Sigmoid colon (tissue), 7 donors: Measurements from ENCODE around the gene RASD2. TPM values are rescaled to one million over a fixed set of nuclear protein-coding genes. Genes with fewer than 3 reads are reported as not detected.

ENCODE experiments used
- DNase-seq: peaks from one replicate; pipeline ENCODE4 v3.0.0-alpha.2; 2019
- H3K27ac ChIP-seq, 4 donors: fragments of 200-600 bp; sonication (generic); one replicate each; pipeline ENCODE4 v1.5.1; 2016 to 2019; ENCODE audit warnings: mild to moderate bottlenecking in 1 of 4
- H3K27me3 ChIP-seq, 3 donors: fragments of 200-600 bp; sonication (generic); one replicate each; pipeline ENCODE4 v1.5.1; 2019; ENCODE audit warnings: mild to moderate bottlenecking in 1 of 3
- H3K36me3 ChIP-seq, 4 donors: fragments of 200-600 bp; sonication (generic); one replicate each; pipeline ENCODE4 v1.5.1; 2016 to 2019
- H3K4me1 ChIP-seq, 4 donors: fragments of 200-600 bp; sonication (generic); one replicate each; pipeline ENCODE4 v1.5.1; 2017 to 2019
- H3K4me3 ChIP-seq, 4 donors: fragments of 200-600 bp; sonication (generic); one replicate each; pipeline ENCODE4 v1.5.1; 2017 to 2019; ENCODE audit warnings: mild to moderate bottlenecking in 2 of 4, moderate library complexity in 1 of 4
- H3K9me3 ChIP-seq, 4 donors: fragments of 200-600 bp in 3 of 4; sonication (generic) in 3 of 4; one replicate each; pipeline versions ENCODE4 v1.5.1 to v1.6.1; 2013 to 2019
- EP300 ChIP-seq, 4 donors: sonication (generic); formaldehyde crosslinking; IDR thresholded peaks; one replicate each; pipeline ENCODE4 v1.6.1; 2017; ENCODE audit warnings: antibody characterized with exemption in 4 of 4
- POLR2A ChIP-seq, 2 donors: fragments of 450-650 bp; IDR thresholded peaks; one replicate each; pipeline ENCODE4 v1.6.1; 2016; ENCODE audit warnings: antibody characterized with exemption in 2 of 2, mild to moderate bottlenecking in 2 of 2, moderate library complexity in 2 of 2
- POLR2AphosphoS5 ChIP-seq, 4 donors: sonication (generic); formaldehyde crosslinking; IDR thresholded peaks; one replicate each; pipeline ENCODE4 v1.6.1; 2017; ENCODE audit warnings: antibody characterized with exemption in 4 of 4
- WGBS, 2 donors: extraction: QIAGEN DNeasy Blood & Tissue Kit; methylation state at CpG; one replicate each; pipeline ENCODE4 v1.1.7; 2013; 5-methylcytosine and 5-hydroxymethylcytosine counted together
- intact Hi-C: fragments of 100-400 bp; cut with DNase I; formaldehyde crosslinking; loops from one replicate; pipeline ENCODE4 v1.15.1; 2023
- polyA plus RNA-seq, 3 donors: library from polyadenylated mRNA; stranded (reverse); fragments of 200-250 nt; gene quantifications; one replicate each; pipeline ENCODE4 v1.2.3, GENCODE V29; 2013
- total RNA-seq, 4 donors: library from RNA; depleted of rRNA; stranded (reverse); fragments of >200 nt; gene quantifications; one replicate each; pipeline ENCODE4 v1.1.0, GENCODE V29; 2016
- TF ChIP-seq, protein P1 (sequence below), 4 experiments: fragments of 450-650 bp in 3 of 4; fragments of 200-600 bp in 1 of 4; IDR thresholded peaks; one replicate each; pipeline ENCODE4 v1.5.1; 2016 to 2019; ENCODE audit warnings: antibody characterized with exemption in 4 of 4, mild to moderate bottlenecking in 3 of 4, moderate library complexity in 2 of 4
- donor health status: healthy with polysubstance abuse.
- donor health status: Bipolar disorder and iron deficiency.
- donor health status: healthy.

Gene RASD2
- total and polyA plus RNA-seq, 7 donors, result 6.6 to 22.8 (median 12.0) TPM

DNA sequence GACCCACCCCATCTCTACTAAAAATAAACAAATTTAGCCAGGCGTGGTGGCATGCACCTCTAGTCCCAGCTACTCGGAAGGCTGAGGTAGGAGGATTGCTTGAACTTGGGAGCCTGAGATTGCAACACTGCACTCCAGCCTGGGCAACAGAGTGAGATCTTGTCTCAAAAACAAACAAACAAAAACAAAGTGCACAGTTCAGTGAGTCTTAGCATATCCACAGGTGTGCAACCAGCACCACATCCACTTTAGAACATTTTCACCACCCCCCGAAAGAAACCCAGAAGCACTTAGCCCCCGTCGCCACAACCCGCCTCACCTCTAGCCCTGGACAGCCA is 49.1 kb downstream of the RASD2 start:
- Histone ChIP-seq H3K4me3 (no peak overlapping the region), H3K9me3 (no peaks in the 10 kb centered on the region), H3K27ac (peak overlapping the region in 3 of 4 donors; percentile 48 to 74 (median 73)), H3K4me1 (peaks cover 0 to 66% (median 48%) of the 10 kb centered on the region in 4 donors), H3K27me3 (no peaks in the 10 kb centered on the region), H3K36me3 (no peaks in the 10 kb centered on the region)
- no peak for DNase-seq
- 75 to 81% methylated on average over 6 of the region's 6 CpGs for WGBS, 2 donors
- no peak for TF ChIP-seq EP300 (IDR thresholded peaks at IDR 0.05)
- intact Hi-C loops, result no loop called here

DNA sequence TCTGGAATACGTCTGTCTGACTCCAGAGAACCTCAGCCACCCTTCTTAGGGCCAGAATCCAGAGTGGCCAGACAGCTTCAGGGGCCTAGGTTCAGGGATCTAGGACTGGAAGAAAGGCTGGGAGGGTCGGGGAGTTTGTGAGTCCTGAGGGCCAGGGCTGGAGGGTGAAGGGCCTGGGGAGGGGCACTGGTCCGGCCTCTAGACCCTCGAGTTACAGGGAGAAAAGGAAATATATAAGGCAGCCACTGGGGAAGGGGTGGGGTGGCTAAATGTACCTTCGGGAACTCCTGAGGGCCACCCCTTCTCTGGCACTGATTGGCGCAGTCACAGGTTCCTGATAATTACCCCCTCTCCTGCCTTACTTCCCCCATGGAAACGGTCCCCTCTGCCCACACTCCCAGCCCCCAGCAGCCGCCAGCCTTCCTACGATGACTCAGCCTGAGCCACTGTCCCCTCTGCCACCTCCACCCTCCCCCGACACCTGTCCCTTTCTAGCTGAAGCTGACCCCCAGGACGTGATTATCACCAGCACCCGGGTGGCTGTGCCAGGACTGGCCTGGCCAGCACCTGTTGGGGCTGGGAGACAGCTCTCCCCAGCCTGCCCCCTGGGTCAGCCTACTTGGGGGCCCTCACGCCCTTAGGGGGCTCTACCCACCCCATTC is 50.1 kb downstream of the RASD2 start:
- H3K4me1 ChIP-seq, result peaks cover 0 to 70% (median 50%) of the 10 kb centered on the region in 4 donors
- H3K27ac ChIP-seq, result peak overlapping the region in 3 of 4 donors; percentile 4 to 86 (median 29)
- TF ChIP-seq POLR2AphosphoS5 (IDR thresholded peaks at IDR 0.05), result no peak
- TF ChIP-seq, protein P1, sequence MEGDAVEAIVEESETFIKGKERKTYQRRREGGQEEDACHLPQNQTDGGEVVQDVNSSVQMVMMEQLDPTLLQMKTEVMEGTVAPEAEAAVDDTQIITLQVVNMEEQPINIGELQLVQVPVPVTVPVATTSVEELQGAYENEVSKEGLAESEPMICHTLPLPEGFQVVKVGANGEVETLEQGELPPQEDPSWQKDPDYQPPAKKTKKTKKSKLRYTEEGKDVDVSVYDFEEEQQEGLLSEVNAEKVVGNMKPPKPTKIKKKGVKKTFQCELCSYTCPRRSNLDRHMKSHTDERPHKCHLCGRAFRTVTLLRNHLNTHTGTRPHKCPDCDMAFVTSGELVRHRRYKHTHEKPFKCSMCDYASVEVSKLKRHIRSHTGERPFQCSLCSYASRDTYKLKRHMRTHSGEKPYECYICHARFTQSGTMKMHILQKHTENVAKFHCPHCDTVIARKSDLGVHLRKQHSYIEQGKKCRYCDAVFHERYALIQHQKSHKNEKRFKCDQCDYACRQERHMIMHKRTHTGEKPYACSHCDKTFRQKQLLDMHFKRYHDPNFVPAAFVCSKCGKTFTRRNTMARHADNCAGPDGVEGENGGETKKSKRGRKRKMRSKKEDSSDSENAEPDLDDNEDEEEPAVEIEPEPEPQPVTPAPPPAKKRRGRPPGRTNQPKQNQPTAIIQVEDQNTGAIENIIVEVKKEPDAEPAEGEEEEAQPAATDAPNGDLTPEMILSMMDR (IDR thresholded peaks at IDR 0.05), result no peak
- no peak for TF ChIP-seq POLR2A (IDR thresholded peaks at IDR 0.05)
- no peak for TF ChIP-seq EP300 (IDR thresholded peaks at IDR 0.05)
- no peaks in the 10 kb centered on the region for H3K27me3 ChIP-seq
- 63 to 72% methylated on average over 13 of the region's 13 CpGs for WGBS, 2 donors
- intact Hi-C loops, result no loop called here
- no peak for DNase-seq
- H3K4me3 ChIP-seq, result no peak overlapping the region
- no peaks in the 10 kb centered on the region for H3K9me3 ChIP-seq
- H3K36me3 ChIP-seq, result no peaks in the 10 kb centered on the region

DNA sequence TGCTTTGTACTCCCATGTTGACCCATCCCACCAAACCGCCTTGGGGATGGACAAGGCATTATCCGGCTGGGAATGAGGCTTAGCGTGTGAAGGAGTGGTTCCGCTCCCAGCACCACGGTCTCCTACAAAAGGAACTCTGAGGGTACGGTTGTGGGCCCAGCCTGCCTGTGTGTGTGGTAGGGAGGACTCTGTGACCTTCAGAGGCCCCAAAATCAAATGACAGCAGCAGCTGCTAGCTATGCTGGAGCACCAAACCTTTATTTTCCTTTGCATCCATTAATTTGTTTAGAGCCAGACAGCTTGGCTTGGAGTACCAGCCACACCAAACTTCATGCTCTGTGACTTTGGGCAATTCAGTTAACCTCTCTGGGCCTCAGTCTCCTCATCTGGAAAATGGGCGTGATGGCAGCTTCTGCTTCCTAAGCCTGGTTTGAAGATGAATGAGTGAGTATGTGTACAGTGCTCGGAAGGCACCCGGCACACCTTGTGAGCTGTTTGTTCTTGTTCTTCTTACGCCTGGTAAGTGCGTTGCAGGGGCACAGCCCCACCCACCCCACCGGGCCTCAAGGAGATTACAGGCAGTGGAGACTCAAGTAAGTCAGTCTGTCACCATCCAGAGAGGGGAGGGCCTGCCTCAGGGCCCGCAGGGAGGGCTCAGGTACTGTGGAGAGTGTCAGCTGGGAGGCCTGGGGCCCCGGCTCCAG is 51.2 kb downstream of the RASD2 start:
- 80 to 92% methylated on average over 14 of the region's 14 CpGs for WGBS, 2 donors
- DNase-seq, result no peak
- TF ChIP-seq, protein P1 (IDR thresholded peaks at IDR 0.05), result no peak
- no peak for TF ChIP-seq POLR2A (IDR thresholded peaks at IDR 0.05)
- no peak for TF ChIP-seq EP300 (IDR thresholded peaks at IDR 0.05)
- TF ChIP-seq POLR2AphosphoS5 (IDR thresholded peaks at IDR 0.05), result no peak

GRCh38 chr22:35592418-35592967 is 51.9 kb downstream of the RASD2 start:
- peak overlapping the region; percentile 72 to 86 (median 82) for H3K27ac ChIP-seq
- DNase-seq, result no peak
- 70% methylated on average over 4 of the region's 4 CpGs for WGBS, 2 donors
- intact Hi-C loops, result no loop called here
- peaks cover 0 to 77% (median 60%) of the 10 kb centered on the region in 4 donors for H3K4me1 ChIP-seq
- TF ChIP-seq, protein P1 (IDR thresholded peaks at IDR 0.05), result no peak
- TF ChIP-seq POLR2A (IDR thresholded peaks at IDR 0.05) (no peak), EP300 (IDR thresholded peaks at IDR 0.05) (no peak), POLR2AphosphoS5 (IDR thresholded peaks at IDR 0.05) (no peak)
- no peaks in the 10 kb centered on the region for H3K9me3 ChIP-seq
- no peaks in the 10 kb centered on the region for H3K36me3 ChIP-seq
- H3K27me3 ChIP-seq, result no peaks in the 10 kb centered on the region
- no peak overlapping the region for H3K4me3 ChIP-seq

More for the DNA sequence above, 51.2 kb downstream of the RASD2 start:
- H3K9me3 ChIP-seq, result no peaks in the 10 kb centered on the region
- peaks cover 0 to 77% (median 59%) of the 10 kb centered on the region in 4 donors for H3K4me1 ChIP-seq
- H3K36me3 ChIP-seq, result no peaks in the 10 kb centered on the region
- no peaks in the 10 kb centered on the region for H3K27me3 ChIP-seq
- H3K4me3 ChIP-seq, result no peak overlapping the region
- H3K27ac ChIP-seq, result peak overlapping the region; percentile 72 to 86 (median 82)
- intact Hi-C loops, result no loop called here
